ENCODE data around the gene CNTNAP1.
"Not testable (repeated sequence)": the region's sequence is repeated elsewhere in the genome, so short reads cannot be mapped to it uniquely, and the experiment has no call there.

Gene CNTNAP1

DNA sequence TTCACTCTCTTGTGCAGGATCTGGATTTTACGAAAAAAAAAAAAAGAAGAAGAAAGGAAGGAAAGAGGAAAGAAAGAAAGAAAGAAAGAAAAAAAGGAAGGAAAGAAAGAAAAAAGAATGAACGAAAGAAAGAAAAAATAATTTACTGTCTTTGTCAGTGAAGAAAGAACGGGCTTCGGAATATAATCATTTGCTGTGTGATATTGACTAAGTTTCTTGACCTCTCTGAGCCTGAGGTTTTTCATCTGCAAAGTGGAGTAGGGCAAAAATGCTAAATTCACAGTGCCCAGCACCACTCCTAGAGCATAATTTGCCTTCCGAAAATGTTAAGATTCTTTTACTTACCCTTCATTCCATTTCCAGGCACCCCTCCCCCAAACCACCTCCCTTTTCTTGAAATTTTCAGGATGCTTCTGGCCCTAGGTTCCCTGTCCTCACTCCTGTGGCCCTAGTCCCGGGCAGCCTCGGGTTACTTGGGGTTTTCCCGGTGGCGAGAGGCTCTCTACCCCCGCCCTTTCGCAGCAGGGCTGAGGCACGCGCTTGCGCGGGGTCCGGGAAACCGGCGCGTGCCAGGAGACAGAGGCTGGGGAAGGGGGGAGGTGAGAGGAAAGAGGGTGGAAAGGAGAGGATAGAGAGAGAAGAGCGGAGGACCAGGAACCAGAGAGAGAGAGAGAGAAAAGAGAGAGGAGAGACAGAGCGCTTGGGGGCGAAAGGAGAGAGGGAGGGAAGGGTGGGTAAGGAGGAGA lies at the start of gene CNTNAP1:
Gene CNTNAP1, plus strand, starts transcription at position 556 of the 746 bp plus-strand sequence. CDS start 299 bp downstream, outside the sequence.
- DNase-seq = peak; percentile 89

- DNase-seq = no peak
These were observed 49.3 kb upstream of the CNTNAP1 start for GRCh38 chr17:42632949-42633444.

DNA sequence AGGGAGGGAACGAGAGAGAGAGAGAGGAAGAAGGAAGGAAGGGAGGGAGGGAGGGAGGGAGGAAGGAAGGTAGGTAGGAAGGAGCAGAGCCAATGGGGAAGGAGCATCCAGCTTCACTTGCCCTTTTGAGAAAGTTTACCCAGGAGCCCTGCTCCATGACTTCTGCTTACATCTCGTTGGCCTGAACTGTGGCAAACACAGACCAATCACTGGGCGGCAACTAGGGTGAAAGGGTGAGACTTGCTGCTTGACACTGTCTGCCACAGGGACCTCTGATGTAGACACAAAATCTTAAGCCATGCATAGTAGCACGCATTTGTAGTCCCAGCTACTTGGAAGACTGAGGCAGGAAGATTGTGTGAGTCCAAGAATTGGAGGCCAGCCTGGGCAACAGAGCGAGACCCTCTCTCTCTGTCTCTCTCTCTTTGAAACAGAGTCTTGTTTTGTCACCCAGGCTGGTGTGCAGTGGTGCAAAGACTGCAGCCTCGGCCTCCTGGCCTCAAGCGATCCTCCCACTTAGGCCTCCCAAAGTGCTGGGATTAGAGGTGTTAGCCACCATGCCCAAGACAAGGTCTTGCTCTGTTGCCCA lies 42.7 kb upstream of the CNTNAP1 start:
- DNase-seq = no peak

DNA sequence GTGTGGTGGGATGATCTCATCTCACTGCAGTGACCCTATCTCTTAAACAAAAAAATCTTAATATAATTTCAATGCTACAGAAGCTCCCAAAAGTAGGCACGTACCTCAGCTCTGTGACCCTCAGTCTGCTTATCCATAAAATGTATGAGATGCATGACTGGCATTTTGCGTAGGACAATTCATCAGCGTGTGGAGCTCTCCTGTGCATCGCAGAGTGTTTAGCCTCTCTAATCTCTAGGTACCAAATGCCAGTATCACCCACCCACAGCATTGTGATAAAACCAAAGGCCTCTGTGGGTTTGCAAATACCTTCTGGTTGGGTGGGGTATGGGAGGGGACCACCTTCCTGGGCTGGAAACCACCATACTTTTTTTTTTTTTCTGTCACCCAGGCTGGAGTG lies 42.2 kb upstream of the CNTNAP1 start:
- DNase-seq = no peak

DNA sequence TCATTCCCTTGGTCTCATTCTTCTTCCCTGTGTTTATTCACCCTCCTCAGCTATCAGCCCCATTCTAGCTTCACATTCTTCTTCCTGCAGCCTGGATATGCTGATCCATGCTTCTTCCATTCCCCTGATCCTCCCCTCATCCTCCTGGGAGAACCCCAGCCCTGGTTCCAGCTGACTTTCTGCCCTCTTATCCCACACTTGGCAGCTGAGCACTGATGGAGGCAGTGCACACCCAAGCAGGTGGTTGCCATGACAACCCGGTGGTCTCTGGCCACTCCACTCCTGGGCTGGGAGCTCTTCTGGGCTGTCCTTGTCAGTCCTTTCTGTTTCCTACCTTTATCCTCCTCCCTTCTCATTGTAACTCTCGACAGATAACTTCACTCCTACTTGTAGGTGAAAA lies 40.0 kb upstream of the CNTNAP1 start:
- no peak for DNase-seq

DNA sequence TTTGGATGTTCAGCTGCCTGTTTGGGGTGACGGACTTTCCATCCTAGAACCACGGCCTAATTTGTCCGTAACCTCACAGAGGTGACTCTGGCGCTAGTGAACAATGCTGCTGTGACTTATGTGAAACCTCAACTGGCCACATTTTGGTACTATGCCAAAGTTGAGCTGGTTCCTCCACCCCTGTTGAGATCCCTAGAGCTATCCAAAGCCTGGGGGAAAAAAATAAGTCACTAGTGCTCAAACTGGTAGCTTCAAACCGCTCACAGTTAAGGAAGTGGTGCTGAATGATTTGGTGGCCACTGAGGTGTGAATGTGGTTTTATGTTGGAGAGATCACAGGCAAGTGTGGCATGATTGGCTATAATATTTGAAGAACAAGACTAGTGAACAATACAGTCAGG lies 34.6 kb upstream of the CNTNAP1 start:
- DNase-seq = no peak

DNA sequence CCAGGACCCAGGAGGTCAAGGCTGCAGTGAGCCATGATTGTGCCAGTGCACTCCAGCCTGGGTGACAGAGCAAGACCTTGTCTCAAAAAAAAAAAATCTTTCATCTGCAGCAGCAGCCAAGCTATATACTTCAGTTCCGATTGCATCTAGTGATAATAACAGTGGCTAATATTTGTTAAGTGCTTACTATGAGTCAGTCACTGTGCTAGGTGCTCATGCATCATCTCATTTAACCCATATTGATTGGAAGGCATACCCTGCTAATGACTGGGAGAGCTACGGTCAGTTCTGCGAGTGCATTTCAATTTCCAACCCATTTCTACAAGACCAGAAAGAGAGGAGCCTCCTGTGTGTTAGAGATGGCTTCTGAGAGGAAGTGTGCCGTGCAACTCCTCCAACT lies 30.9 kb upstream of the CNTNAP1 start:
- DNase-seq = no peak

DNA sequence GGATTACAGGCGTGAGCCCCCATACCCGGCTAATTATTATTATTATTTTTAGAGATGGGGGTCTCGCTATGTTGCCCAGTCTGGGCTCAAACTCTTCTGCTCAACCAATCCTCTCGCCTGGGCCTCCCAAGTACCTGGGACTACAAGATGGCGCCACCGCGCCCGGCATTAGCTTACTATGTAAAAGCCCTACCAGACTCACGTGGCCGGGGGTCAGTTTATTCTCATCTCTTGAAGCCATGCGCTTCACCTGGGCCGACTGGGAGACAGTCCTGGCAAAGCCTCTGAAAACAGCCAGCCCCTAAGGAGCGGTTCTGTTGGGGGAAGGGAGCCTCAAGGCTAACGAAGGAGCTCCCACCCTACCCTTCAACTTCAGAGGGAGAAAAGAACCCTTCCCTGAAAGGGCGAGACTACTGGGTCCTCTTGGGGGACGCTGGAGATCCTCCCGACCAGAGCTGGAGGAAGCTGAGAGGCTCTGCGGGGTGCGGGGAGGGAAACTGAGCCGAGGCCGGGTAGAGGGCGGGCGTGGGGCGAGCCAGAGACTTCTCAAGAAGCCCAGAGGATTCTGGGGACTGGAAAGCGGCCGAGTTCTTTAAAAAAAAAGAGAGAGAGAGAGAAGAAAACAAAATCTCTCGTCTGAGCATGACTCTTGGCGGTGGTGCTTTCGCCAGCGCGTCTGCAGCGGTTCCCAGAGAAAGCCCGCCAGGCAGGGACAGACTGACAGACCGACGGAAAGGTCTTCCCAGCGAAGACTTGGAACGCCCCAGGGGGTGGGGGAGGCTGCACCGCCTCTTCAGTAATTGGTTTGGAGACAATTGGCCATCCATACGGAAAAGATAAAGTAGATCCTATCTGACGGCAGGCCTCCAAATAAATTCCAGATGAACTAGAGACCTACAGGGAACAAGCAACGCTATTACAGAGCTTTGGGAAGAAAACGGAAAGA lies 28.9 kb upstream of the CNTNAP1 start:
- peak; percentile 82 for DNase-seq

DNA sequence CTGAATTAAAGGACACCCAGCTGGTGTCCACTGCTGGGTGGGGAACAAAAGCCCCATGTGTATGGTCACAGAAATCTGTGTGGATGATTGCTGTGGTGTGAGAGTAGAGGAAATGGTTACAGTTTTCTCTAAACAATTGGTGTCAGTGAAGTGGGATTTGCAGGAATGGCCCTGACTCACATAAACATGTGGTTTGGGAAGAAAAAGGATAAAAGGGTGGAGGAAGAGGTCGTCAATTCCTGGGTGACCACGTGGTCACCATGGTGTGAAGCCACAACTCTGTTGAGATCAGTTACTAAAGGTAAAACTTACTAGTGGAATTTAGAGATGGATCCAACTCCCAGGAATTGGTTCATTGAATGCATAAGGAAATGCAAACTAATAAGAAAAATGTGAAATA lies 26.8 kb upstream of the CNTNAP1 start:
- DNase-seq = no peak

- DNase-seq = no peak
These were observed 24.3 kb upstream of the CNTNAP1 start for GRCh38 chr17:42657824-42658588.

- DNase-seq = peak; percentile 94
These were observed 23.0 kb upstream of the CNTNAP1 start, which contains the start of gene TUBG2 for GRCh38 chr17:42659079-42659931. TUBG2 (plus strand) TSS chr17:42659284; CDS start chr17:42659504, 220 bp downstream.

DNA sequence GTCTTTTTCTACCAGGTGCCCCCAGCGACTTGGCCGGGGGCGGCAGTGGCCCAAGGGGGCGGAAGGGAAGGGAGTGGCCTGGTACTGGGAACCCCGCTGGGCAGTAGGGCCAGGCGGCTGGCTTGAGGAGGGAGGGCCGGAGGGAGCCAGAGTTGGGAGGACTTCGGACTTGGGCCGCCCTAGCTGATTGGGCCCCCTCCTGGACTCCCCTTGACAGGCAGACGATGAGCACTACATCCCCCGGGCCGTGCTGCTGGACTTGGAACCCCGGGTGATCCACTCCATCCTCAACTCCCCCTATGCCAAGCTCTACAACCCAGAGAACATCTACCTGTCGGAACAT lies 22.4 kb upstream of the CNTNAP1 start:
- DNase-seq = not testable (repeated sequence)

DNA sequence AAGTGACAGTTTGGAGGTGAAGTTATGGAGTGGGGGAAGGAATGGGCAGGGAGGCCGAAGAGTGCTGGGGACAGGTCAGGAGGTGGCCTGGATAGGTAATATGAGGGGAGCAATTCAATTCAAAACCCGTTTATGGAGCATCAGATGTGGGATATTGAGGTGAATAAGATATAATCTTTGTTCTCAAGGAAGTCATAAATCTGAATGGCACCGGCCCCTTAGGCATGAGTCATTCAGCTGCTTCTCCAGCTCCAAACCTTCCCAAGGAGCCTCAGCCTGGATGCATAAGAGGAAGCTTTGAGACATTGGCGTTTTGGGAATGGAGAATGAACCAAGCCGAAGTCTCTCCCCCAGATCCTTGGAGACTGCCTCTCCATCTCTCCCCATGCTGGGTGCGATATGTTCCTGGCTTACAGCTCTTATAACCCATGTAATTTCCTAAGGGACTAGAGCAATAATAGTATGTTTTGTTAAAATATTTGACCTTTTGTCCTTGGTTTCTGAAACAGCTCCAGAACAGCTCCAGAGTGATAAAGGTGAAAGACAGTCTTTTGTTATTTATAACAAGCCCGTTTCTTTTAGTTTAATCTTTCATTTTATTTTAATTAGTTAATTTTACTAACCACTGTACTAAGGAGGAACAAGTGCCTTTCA lies 21.5 kb upstream of the CNTNAP1 start:
- DNase-seq = no peak

GRCh38 chr17:42665581-42666001 lies 16.7 kb upstream of the CNTNAP1 start:
- DNase-seq = no peak

- DNase-seq = peak; percentile 10
These were observed 16.2 kb upstream of the CNTNAP1 start for GRCh38 chr17:42666126-42666525.

DNA sequence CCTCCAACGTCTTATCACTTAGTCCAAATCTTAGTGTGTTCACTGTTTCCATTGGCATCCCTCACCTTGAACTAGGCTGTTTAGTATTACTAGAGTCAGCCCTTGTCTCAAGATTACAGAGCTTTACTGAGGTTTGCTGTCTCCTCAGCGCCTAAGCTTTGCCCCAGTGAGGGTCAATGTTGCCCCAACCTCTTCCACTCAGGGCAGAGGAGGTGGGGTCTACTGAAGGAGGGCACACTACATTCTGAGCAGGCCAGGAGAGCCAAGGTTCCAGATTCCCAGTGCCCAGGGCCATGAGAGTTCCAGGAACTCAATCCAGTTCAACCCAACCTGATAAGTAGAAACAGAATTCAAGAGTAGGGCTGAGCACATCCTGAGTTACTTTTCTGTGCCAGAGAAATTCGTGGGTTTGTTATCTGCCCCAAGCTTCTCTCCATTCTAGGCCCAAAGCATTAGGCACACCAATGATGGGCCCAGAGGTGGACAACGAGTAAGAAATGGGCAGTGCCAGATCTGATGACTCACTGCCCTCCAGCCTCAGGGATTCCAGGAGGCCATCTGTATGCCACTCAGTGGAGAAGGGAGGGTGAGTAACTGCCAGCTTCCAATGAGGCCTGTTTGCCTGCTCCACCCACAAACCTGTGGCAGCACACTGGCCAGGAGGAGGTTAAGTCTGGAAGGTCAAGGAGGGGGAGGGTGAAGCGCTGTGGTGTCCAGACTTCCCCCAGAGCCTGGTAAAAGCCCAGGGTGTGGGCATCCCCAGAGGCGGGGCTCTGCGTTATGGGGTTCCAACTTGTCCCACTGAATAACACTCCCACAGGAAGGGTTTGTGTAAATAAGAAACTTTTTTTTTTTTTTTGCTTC lies 15.0 kb upstream of the CNTNAP1 start:
- peak; percentile 35 for DNase-seq

DNA sequence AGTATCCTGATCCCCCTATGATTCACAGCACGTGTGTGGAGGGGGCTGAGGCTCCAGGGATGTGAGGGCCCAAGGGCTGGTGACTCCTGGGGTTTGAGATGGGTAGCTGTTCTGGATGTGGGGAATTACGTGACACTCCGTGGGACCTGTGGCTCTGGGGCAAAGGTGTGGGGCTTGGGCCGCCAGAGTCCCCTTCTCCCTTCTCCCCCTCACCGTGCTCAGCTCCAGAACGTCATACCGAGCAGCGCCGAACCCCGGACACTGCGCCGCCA lies 12.7 kb upstream of the CNTNAP1 start:
- no peak for DNase-seq

- no peak for DNase-seq
These were observed 12.1 kb upstream of the CNTNAP1 start for GRCh38 chr17:42669977-42670788.

Measured in left hindlimb (tissue), 1 donor.